Measurements from ENCODE around the gene BCO2.

The BCO2 gene

DNA sequence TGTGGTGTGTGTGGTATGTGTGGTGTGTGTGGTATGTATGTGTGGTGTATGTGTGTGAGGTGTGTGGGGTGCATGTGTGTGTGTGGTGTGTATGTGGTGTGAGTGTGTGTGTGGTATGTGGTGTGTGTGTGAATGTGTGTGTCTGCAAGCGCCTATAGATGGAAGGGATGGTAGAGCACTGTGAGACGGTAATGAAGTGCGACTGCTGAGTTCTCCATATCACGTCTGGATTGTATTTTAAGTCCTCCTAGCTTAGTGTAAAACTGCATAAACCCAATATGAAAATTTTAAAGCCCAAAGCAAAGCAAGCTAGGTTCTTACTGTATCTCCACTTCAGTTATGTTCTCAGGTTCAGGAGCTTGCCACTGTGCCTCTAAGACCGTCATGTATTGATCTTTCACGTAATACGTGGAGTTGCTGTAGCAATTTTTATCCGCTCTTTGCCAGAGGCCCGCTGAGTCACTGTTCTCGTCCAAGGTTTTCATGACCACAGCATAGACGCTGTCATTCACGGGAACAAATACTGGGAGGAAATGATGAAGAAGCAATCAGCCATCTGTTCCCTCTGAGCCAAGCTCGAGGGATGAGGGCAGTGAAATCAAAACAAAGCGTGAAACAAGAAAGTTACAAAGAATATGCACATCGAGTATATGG, 79.9 kb downstream of the BCO2 start:
- no peak for DNase-seq

- DNase-seq, result no peak
These were observed 85.2 kb downstream of the BCO2 start, which contains the start of gene PLET1 for GRCh38 chr11:112260490-112260889. Gene PLET1, minus strand, starts transcription at chr11:112260860. Its CDS starts 271 bp downstream, at chr11:112260589.

DNA sequence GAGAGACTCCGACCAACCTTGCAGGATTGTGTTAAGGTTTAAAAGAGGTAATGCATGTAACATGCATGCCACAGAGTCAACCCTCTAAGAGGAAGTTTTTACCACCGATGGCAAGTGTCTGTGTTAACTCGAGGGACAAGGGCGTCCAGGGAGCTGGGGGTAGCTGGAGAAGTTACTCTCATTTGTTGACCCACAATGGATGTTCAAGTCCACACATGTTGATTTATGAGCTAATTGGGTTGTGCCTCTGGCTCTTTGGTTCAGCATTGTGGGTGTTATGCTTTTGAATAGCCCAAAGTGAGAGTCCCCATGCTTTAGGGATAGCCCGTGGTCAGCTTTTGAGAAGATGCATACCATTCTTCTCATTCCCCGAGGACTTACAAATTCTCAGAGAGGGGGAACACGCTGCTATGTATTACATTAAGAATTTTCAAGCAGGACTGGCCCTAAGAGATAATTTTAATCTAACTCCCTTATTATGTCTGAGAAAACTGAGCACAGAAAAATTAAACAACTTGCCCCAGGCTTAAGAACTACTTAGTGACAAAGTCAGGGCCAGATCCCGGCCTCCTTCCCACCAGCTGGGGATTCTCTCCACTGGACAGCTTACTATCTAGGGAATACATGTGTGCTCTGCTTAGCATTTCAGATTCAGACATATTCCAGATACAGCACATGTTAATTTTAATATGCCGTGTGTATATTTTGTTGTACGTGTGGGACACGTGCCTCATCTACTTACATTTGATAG, 90.5 kb downstream of the BCO2 start:
- no peak for DNase-seq

- DNase-seq, result no peak
These were observed 91.1 kb downstream of the BCO2 start for GRCh38 chr11:112266410-112266778.

DNA sequence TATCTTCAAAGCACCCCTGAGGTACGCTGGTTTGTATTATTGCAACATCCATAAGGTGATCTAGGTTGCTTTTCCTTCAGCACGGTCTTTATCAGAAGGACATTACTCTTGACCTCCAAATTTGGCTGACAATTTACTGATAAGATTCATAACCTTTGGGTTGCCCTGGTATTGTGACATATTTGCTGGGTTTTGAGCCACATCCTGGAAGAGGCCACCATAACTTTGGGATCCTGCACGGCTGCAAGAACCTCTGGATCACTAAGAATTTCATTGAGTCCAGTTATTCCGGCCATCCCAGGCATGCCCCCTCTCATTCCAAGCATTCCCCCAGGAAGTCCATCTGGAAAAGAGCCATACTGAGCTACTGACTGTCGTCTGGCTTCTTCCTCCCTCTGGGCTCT, 91.9 kb downstream of the BCO2 start:
- DNase-seq, result no peak

GRCh38 chr11:112268406-112268805, 93.1 kb downstream of the BCO2 start:
- DNase-seq, result no peak

Data from activated CD4-positive, CD25-positive, alpha-beta regulatory T cell (primary cell).